ENCODE measurements around the gene RPL29.

The RPL29 gene

DNA sequence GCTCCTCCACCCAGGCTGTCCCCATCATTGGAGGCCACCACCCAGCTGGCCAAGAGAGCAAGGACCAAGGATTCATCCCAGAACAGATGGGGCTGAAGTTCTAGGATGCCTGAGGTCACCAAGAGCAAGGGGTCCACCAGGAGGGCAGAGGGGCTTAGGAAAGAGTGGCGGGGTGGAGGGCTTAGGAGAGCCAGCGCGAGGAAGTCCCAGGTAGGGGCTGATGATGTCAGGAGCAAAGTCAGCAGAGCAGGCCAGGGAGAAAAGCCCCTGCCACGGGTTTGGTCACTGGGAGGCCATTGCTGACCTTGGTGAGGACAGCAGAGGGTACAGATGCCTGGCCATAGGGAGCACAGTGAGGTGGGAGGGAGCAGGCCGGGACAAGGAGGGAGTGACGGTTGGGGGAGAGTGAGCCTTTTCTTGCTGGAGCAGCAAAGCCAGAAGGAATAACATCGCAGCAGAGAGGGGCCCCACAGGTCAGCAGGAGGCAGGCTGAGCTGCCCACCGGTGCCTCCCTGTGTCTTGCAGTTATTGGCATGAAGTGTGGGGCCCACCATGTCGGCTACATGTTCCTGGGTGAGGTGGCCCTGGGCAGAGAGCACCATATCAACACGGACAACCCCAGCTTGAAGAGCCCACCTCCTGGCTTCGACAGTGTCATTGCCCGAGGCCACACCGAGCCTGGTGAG is 48.3 kb downstream of the RPL29 start:
- DNase-seq (ENCODE audit: low read depth in 2 of 2) = no peak

DNA sequence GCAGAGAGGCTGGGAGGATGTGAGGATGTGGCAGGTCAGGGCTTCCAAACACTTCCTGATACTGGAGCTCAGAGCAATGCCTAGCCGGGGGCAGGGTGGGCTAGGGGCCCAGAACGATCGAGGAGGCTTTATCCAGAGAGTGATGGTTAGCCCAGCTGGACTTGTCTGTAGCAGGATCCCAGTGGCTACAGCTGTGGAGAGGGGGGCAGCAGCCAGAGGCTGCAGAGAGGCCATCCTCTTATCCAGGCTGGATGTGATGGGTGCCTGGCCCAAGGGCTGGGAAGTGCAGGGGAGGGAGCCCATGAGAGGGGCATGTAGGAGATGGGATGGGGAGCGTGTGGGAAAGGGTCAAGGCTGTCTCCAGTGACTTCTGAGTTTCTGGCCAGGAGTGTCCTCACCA is 48.9 kb downstream of the RPL29 start:
- DNase-seq (ENCODE audit: low read depth in 2 of 2) = no peak

DNA sequence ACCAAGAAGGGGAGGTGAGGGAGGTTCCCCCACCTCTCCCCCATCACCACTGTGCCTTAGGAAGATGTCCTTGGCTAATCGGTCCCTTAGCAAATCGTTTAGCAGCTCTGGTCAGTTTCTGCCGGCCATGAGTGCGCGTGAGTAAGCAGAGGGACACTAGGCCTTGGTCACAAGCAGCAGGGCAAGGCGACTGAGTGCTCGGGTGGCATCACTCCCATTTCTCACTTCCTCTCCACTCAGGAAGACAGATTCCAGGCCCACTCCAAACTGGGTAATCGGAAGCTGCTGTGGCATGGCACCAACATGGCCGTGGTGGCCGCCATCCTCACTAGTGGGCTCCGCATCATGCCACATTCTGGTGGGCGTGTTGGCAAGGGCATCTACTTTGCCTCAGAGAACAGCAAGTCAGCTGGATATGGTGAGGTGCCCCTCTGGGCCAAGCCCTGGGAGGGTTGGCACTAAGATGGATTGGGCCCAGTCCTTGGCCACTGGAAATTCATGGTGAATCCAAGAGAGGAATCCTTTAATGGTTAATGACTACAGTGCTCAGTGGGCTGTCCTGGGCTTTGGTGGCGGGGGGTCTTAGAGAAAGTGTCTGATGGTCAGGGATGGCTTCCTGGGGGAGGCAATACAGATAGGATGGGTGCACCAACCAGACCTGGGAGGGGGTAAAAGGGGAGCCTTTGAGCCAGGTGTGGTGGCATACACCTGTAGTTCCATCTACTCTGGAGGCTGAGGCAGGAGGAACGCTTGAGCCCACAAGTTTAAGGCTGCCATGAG is 49.6 kb downstream of the RPL29 start:
- no peak for DNase-seq (ENCODE audit: low read depth in 2 of 2)

GRCh38 chr3:51945031-51945840 is 50.5 kb downstream of the RPL29 start:
- no peak for DNase-seq (ENCODE audit: low read depth in 2 of 2)

GRCh38 chr3:51944451-51945021 is 51.2 kb downstream of the RPL29 start:
- no peak for DNase-seq (ENCODE audit: low read depth in 2 of 2)
